Measurements from ENCODE around the gene PSD2. TPM values are rescaled to one million over a fixed set of nuclear protein-coding genes. Genes with fewer than 3 reads are reported as not detected.

The PSD2 gene
- polyA plus RNA-seq, 2 donors, result 0.02 to 0.04 TPM

GRCh38 chr5:139880416-139881142 is 85.0 kb downstream of the PSD2 start:
- H3K27me3 ChIP-seq (ENCODE audit: control insufficient read depth in 1 of 2, insufficient read depth in 2 of 2, low read length in 2 of 2), result no peaks in the 10 kb centered on the region
- WGBS, 2 donors, result 70 to 75% methylated on average over 18 of the region's 18 CpGs
- H3K27ac ChIP-seq (ENCODE audit: low read depth in 2 of 2, low read length in 1 of 2), result no peak overlapping the region
- H3K4me3 ChIP-seq (ENCODE audit: low read depth in 1 of 2, low read length in 2 of 2), result no peak overlapping the region
- no peaks in the 10 kb centered on the region for H3K36me3 ChIP-seq (ENCODE audit: control insufficient read depth in 2 of 2, insufficient read depth in 2 of 2, low read length in 1 of 2)
- peaks cover 0 to 15% of the 10 kb centered on the region in 2 donors for H3K4me1 ChIP-seq (ENCODE audit: control insufficient read depth in 2 of 2, insufficient read depth in 2 of 2, low read length in 1 of 2)
- H3K9me3 ChIP-seq (ENCODE audit: control insufficient read depth in 2 of 2, insufficient read depth in 1 of 2, low read depth in 1 of 2, low read length in 1 of 2), result no peaks in the 10 kb centered on the region

GRCh38 chr5:139881143-139881733 is 85.6 kb downstream of the PSD2 start:
- Histone ChIP-seq H3K4me3 (ENCODE audit: low read depth in 1 of 2, low read length in 2 of 2) (no peak overlapping the region), H3K27me3 (ENCODE audit: control insufficient read depth in 1 of 2, insufficient read depth in 2 of 2, low read length in 2 of 2) (no peaks in the 10 kb centered on the region), H3K27ac (ENCODE audit: low read depth in 2 of 2, low read length in 1 of 2) (no peak overlapping the region), H3K9me3 (ENCODE audit: control insufficient read depth in 2 of 2, insufficient read depth in 1 of 2, low read depth in 1 of 2, low read length in 1 of 2) (no peaks in the 10 kb centered on the region), H3K4me1 (ENCODE audit: control insufficient read depth in 2 of 2, insufficient read depth in 2 of 2, low read length in 1 of 2) (peaks cover 0 to 15% of the 10 kb centered on the region in 2 donors), H3K36me3 (ENCODE audit: control insufficient read depth in 2 of 2, insufficient read depth in 2 of 2, low read length in 1 of 2) (no peaks in the 10 kb centered on the region)
- 61 to 63% methylated on average over 5 of the region's 5 CpGs for WGBS, 2 donors

GRCh38 chr5:139882316-139882715 is 86.7 kb downstream of the PSD2 start:
- peaks cover 0 to 15% of the 10 kb centered on the region in 2 donors for H3K4me1 ChIP-seq (ENCODE audit: control insufficient read depth in 2 of 2, insufficient read depth in 2 of 2, low read length in 1 of 2)
- H3K27ac ChIP-seq (ENCODE audit: low read depth in 2 of 2, low read length in 1 of 2), result no peak overlapping the region
- H3K4me3 ChIP-seq (ENCODE audit: low read depth in 1 of 2, low read length in 2 of 2), result no peak overlapping the region
- H3K27me3 ChIP-seq (ENCODE audit: control insufficient read depth in 1 of 2, insufficient read depth in 2 of 2, low read length in 2 of 2), result no peaks in the 10 kb centered on the region
- no peaks in the 10 kb centered on the region for H3K9me3 ChIP-seq (ENCODE audit: control insufficient read depth in 2 of 2, insufficient read depth in 1 of 2, low read depth in 1 of 2, low read length in 1 of 2)
- H3K36me3 ChIP-seq (ENCODE audit: control insufficient read depth in 2 of 2, insufficient read depth in 2 of 2, low read length in 1 of 2), result no peaks in the 10 kb centered on the region
- WGBS, 2 donors, result 54 to 68% methylated on average over 3 of the region's 3 CpGs

GRCh38 chr5:139882961-139883539 is 87.4 kb downstream of the PSD2 start:
- Histone ChIP-seq H3K36me3 (ENCODE audit: control insufficient read depth in 2 of 2, insufficient read depth in 2 of 2, low read length in 1 of 2) (no peaks in the 10 kb centered on the region), H3K4me3 (ENCODE audit: low read depth in 1 of 2, low read length in 2 of 2) (no peak overlapping the region), H3K27me3 (ENCODE audit: control insufficient read depth in 1 of 2, insufficient read depth in 2 of 2, low read length in 2 of 2) (no peaks in the 10 kb centered on the region), H3K27ac (ENCODE audit: low read depth in 2 of 2, low read length in 1 of 2) (no peak overlapping the region), H3K9me3 (ENCODE audit: control insufficient read depth in 2 of 2, insufficient read depth in 1 of 2, low read depth in 1 of 2, low read length in 1 of 2) (no peaks in the 10 kb centered on the region), H3K4me1 (ENCODE audit: control insufficient read depth in 2 of 2, insufficient read depth in 2 of 2, low read length in 1 of 2) (peaks cover 0 to 15% of the 10 kb centered on the region in 2 donors)
- WGBS, 2 donors, result 41 to 51% methylated on average over 10 of the region's 10 CpGs

GRCh38 chr5:139884144-139884543 is 88.5 kb downstream of the PSD2 start:
- WGBS, 2 donors, result 38 to 63% methylated on average over 3 of the region's 3 CpGs

GRCh38 chr5:139884734-139885133 is 89.1 kb downstream of the PSD2 start:
- WGBS, 2 donors, result 56 to 60% methylated on average over 3 of the region's 3 CpGs
- Histone ChIP-seq H3K36me3 (ENCODE audit: control insufficient read depth in 2 of 2, insufficient read depth in 2 of 2, low read length in 1 of 2) (no peaks in the 10 kb centered on the region), H3K27ac (ENCODE audit: low read depth in 2 of 2, low read length in 1 of 2) (no peak overlapping the region), H3K27me3 (ENCODE audit: control insufficient read depth in 1 of 2, insufficient read depth in 2 of 2, low read length in 2 of 2) (no peaks in the 10 kb centered on the region), H3K4me3 (ENCODE audit: low read depth in 1 of 2, low read length in 2 of 2) (no peak overlapping the region), H3K9me3 (ENCODE audit: control insufficient read depth in 2 of 2, insufficient read depth in 1 of 2, low read depth in 1 of 2, low read length in 1 of 2) (no peaks in the 10 kb centered on the region), H3K4me1 (ENCODE audit: control insufficient read depth in 2 of 2, insufficient read depth in 2 of 2, low read length in 1 of 2) (peaks cover 0 to 15% of the 10 kb centered on the region in 2 donors)

More at GRCh38 chr5:139884144-139884543, 88.5 kb downstream of the PSD2 start:
- peak overlapping the region in 1 of 2 donors; percentile 14 for H3K27ac ChIP-seq (ENCODE audit: low read depth in 2 of 2, low read length in 1 of 2)
- H3K36me3 ChIP-seq (ENCODE audit: control insufficient read depth in 2 of 2, insufficient read depth in 2 of 2, low read length in 1 of 2), result no peaks in the 10 kb centered on the region
- no peaks in the 10 kb centered on the region for H3K9me3 ChIP-seq (ENCODE audit: control insufficient read depth in 2 of 2, insufficient read depth in 1 of 2, low read depth in 1 of 2, low read length in 1 of 2)
- no peak overlapping the region for H3K4me3 ChIP-seq (ENCODE audit: low read depth in 1 of 2, low read length in 2 of 2)
- H3K27me3 ChIP-seq (ENCODE audit: control insufficient read depth in 1 of 2, insufficient read depth in 2 of 2, low read length in 2 of 2), result no peaks in the 10 kb centered on the region
- peaks cover 0 to 15% of the 10 kb centered on the region in 2 donors for H3K4me1 ChIP-seq (ENCODE audit: control insufficient read depth in 2 of 2, insufficient read depth in 2 of 2, low read length in 1 of 2)

- WGBS, 2 donors, result 90 to 92% methylated on average over 15 of the region's 15 CpGs
- no peaks in the 10 kb centered on the region for H3K27me3 ChIP-seq (ENCODE audit: control insufficient read depth in 1 of 2, insufficient read depth in 2 of 2, low read length in 2 of 2)
Measured at GRCh38 chr5:139885172-139885856, 89.7 kb downstream of the PSD2 start.

GRCh38 chr5:139885857-139886208 is 90.2 kb downstream of the PSD2 start:
- H3K36me3 ChIP-seq (ENCODE audit: control insufficient read depth in 2 of 2, insufficient read depth in 2 of 2, low read length in 1 of 2), result no peaks in the 10 kb centered on the region
- peaks cover 0 to 10% of the 10 kb centered on the region in 2 donors for H3K4me1 ChIP-seq (ENCODE audit: control insufficient read depth in 2 of 2, insufficient read depth in 2 of 2, low read length in 1 of 2)
- 84 to 96% methylated on average over 4 of the region's 4 CpGs for WGBS, 2 donors

More at GRCh38 chr5:139885172-139885856, 89.7 kb downstream of the PSD2 start:
- H3K9me3 ChIP-seq (ENCODE audit: control insufficient read depth in 2 of 2, insufficient read depth in 1 of 2, low read depth in 1 of 2, low read length in 1 of 2), result no peaks in the 10 kb centered on the region
- no peaks in the 10 kb centered on the region for H3K36me3 ChIP-seq (ENCODE audit: control insufficient read depth in 2 of 2, insufficient read depth in 2 of 2, low read length in 1 of 2)
- no peak overlapping the region for H3K27ac ChIP-seq (ENCODE audit: low read depth in 2 of 2, low read length in 1 of 2)
- no peak overlapping the region for H3K4me3 ChIP-seq (ENCODE audit: low read depth in 1 of 2, low read length in 2 of 2)
- H3K4me1 ChIP-seq (ENCODE audit: control insufficient read depth in 2 of 2, insufficient read depth in 2 of 2, low read length in 1 of 2), result peaks cover 0 to 12% of the 10 kb centered on the region in 2 donors

GRCh38 chr5:139886213-139886612 is 90.6 kb downstream of the PSD2 start:
- H3K4me3 ChIP-seq (ENCODE audit: low read depth in 1 of 2, low read length in 2 of 2), result no peak overlapping the region
- no peaks in the 10 kb centered on the region for H3K27me3 ChIP-seq (ENCODE audit: control insufficient read depth in 1 of 2, insufficient read depth in 2 of 2, low read length in 2 of 2)
- no peaks in the 10 kb centered on the region for H3K36me3 ChIP-seq (ENCODE audit: control insufficient read depth in 2 of 2, insufficient read depth in 2 of 2, low read length in 1 of 2)
- H3K27ac ChIP-seq (ENCODE audit: low read depth in 2 of 2, low read length in 1 of 2), result no peak overlapping the region
- H3K4me1 ChIP-seq (ENCODE audit: control insufficient read depth in 2 of 2, insufficient read depth in 2 of 2, low read length in 1 of 2), result peaks cover 0 to 8% of the 10 kb centered on the region in 2 donors
- 67 to 74% methylated on average over 2 of the region's 2 CpGs for WGBS, 2 donors
- H3K9me3 ChIP-seq (ENCODE audit: control insufficient read depth in 2 of 2, insufficient read depth in 1 of 2, low read depth in 1 of 2, low read length in 1 of 2), result no peaks in the 10 kb centered on the region

More at GRCh38 chr5:139885857-139886208, 90.2 kb downstream of the PSD2 start:
- Histone ChIP-seq H3K27me3 (ENCODE audit: control insufficient read depth in 1 of 2, insufficient read depth in 2 of 2, low read length in 2 of 2) (no peaks in the 10 kb centered on the region), H3K4me3 (ENCODE audit: low read depth in 1 of 2, low read length in 2 of 2) (no peak overlapping the region), H3K27ac (ENCODE audit: low read depth in 2 of 2, low read length in 1 of 2) (no peak overlapping the region), H3K9me3 (ENCODE audit: control insufficient read depth in 2 of 2, insufficient read depth in 1 of 2, low read depth in 1 of 2, low read length in 1 of 2) (no peaks in the 10 kb centered on the region)
